Endodermal cell (in vitro differentiated cells): ENCODE measurements around the gene RXFP1. TPM values are rescaled to one million over a fixed set of nuclear protein-coding genes. Genes with fewer than 3 reads are reported as not detected.

Source experiments
- DNase-seq: peaks from one replicate; pipeline ENCODE4 v3.0.0-alpha.2; 2017
- H3K27ac ChIP-seq: 2 replicates; pipeline ENCODE4 v1.5.1; 2013; ENCODE audit warnings: mild to moderate bottlenecking, low read depth, low read length, moderate library complexity
- H3K27me3 ChIP-seq: 2 replicates; pipeline ENCODE4 v1.6.1; 2013; ENCODE audit warnings: mild to moderate bottlenecking, low read length, moderate library complexity; ENCODE audit not compliant: insufficient read depth, control insufficient read depth, poor library complexity, severe bottlenecking
- H3K36me3 ChIP-seq: 2 replicates; pipeline ENCODE4 v1.7.0; 2013; ENCODE audit warnings: mild to moderate bottlenecking, low read length, moderate library complexity; ENCODE audit not compliant: control insufficient read depth, insufficient read depth
- H3K4me1 ChIP-seq: one replicate; pipeline ENCODE4 v1.7.0; 2013; ENCODE audit warnings: low read length; ENCODE audit not compliant: control insufficient read depth, insufficient read depth
- H3K4me3 ChIP-seq: 2 replicates; pipeline ENCODE4 v1.5.1; 2013; ENCODE audit warnings: mild to moderate bottlenecking, low read length, moderate library complexity
- H3K9ac ChIP-seq: 2 replicates; pipeline ENCODE4 v1.6.1; 2013; ENCODE audit warnings: mild to moderate bottlenecking, low read length, moderate library complexity; ENCODE audit not compliant: poor library complexity, severe bottlenecking; ENCODE audit errors: extremely low read depth
- H3K9me3 ChIP-seq: 2 replicates; pipeline ENCODE4 v1.6.1; 2013; ENCODE audit warnings: mild to moderate bottlenecking, low read length, moderate library complexity; ENCODE audit not compliant: control insufficient read depth
- H3K27ac Mint-ChIP-seq: 2 replicates; pipeline ENCODE4 v1.8.0; 2020; ENCODE audit warnings: mixed read lengths
- H3K27me3 Mint-ChIP-seq: 2 replicates; pipeline ENCODE4 v1.8.0; 2021; ENCODE audit warnings: mild to moderate bottlenecking, mixed read lengths; ENCODE audit not compliant: insufficient read depth
- H3K36me3 Mint-ChIP-seq: 2 replicates; pipeline ENCODE4 v1.8.0; 2020; ENCODE audit warnings: low read depth, mixed read lengths
- H3K4me1 Mint-ChIP-seq: 2 replicates; pipeline ENCODE4 v1.8.0; 2020; ENCODE audit warnings: mixed read lengths
- H3K4me3 Mint-ChIP-seq: 2 replicates; pipeline ENCODE4 v1.8.0; 2020; ENCODE audit warnings: mild to moderate bottlenecking, moderate library complexity, mixed read lengths
- H3K9me3 Mint-ChIP-seq: 2 replicates; pipeline ENCODE4 v1.8.0; 2020; ENCODE audit warnings: mild to moderate bottlenecking, mixed read lengths
- WGBS, 2 experiments: methylation state at CpG; one replicate each; pipeline versions ENCODE4 v1.1.5 to v1.1.7; 2013; ENCODE audit warnings: missing lambda C conversion rate in 2 of 2, mixed read lengths in 1 of 2; ENCODE audit not compliant: insufficient coverage in 1 of 2, insufficient read length in 1 of 2; 5-methylcytosine and 5-hydroxymethylcytosine counted together
- total RNA-seq, 2 donors: library from RNA; stranded (reverse); fragmentation: NEBNext Ultra II Directional in 1 of 2; extraction: Animal tissue kit (Norgen Biotek cat#: 25700) in 1 of 2; gene quantifications; 2 replicates in 1 of 2; 3 replicates in 1 of 2; pipeline ENCODE4 v1.2.1, GENCODE V29; 2021
- TF ChIP-seq, protein P1 (sequence below): fragments of 200-600 bp; sonication (generic); conservative IDR thresholded peaks from 2 replicates; pipeline ENCODE4 v1.5.0; 2021; ENCODE audit warnings: antibody characterized with exemption, mild to moderate bottlenecking

The RXFP1 gene
- total RNA-seq, 2 donors from 2014 or later, result not detected

DNA sequence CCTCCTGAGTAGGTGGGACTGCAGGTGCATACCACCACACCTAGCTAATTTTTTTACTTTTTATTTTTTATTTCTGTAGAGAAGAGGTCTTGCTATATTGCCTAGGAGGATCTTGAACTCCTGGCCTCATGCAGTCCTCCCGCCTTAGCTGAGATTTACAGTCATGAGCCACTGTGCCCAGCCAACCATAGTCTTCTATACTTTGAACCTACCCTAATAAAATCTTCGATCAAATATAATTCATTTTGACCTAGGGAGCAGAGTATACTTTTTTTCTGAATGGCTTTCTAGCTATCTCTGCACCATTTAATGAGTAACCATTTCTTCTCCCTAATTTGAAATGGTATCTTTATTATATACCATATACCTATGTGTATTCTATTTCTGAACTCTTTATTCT, 157.1 kb downstream of the RXFP1 start:
- H3K36me3 Mint-ChIP-seq, result no peaks in the 10 kb centered on the region
- Histone ChIP-seq H3K36me3 (no peaks in the 10 kb centered on the region), H3K4me3 (no peak overlapping the region), H3K9ac (no peak overlapping the region), H3K9me3 (no peaks in the 10 kb centered on the region), H3K27ac (no peak overlapping the region), H3K4me1 (no peaks in the 10 kb centered on the region), H3K27me3 (no peaks in the 10 kb centered on the region)
- H3K9me3 Mint-ChIP-seq, result no peaks in the 10 kb centered on the region
- TF ChIP-seq, protein P1, sequence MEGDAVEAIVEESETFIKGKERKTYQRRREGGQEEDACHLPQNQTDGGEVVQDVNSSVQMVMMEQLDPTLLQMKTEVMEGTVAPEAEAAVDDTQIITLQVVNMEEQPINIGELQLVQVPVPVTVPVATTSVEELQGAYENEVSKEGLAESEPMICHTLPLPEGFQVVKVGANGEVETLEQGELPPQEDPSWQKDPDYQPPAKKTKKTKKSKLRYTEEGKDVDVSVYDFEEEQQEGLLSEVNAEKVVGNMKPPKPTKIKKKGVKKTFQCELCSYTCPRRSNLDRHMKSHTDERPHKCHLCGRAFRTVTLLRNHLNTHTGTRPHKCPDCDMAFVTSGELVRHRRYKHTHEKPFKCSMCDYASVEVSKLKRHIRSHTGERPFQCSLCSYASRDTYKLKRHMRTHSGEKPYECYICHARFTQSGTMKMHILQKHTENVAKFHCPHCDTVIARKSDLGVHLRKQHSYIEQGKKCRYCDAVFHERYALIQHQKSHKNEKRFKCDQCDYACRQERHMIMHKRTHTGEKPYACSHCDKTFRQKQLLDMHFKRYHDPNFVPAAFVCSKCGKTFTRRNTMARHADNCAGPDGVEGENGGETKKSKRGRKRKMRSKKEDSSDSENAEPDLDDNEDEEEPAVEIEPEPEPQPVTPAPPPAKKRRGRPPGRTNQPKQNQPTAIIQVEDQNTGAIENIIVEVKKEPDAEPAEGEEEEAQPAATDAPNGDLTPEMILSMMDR, result no peak
- no peak overlapping the region for H3K4me3 Mint-ChIP-seq
- 83 to 93% methylated on average over 1 to 2 of the region's 2 CpGs for WGBS, 2 experiments
- no peak overlapping the region for H3K27ac Mint-ChIP-seq
- H3K4me1 Mint-ChIP-seq, result no peaks in the 10 kb centered on the region
- no peak for DNase-seq
- no peaks in the 10 kb centered on the region for H3K27me3 Mint-ChIP-seq

DNA sequence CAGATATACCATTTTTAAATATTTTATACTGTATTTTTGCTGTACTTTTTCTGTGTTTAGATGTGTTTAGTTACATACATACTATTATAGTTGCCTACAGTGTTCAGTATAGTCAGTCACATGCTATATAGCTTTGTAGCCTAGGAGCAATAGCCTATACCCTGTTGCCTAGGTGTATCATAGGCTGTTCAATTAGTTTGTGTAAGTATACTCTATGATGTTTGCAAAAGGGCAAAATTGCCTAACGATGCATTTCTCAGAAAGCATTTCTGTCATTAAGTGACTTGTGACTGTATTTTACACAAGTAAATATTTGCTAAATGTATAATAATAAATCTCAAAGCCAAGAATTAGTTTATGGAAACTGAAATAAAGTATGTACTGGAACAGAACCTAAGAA, 159.9 kb downstream of the RXFP1 start:
- DNase-seq, result no peak
- Histone ChIP-seq H3K9ac (no peak overlapping the region), H3K4me3 (no peak overlapping the region), H3K27ac (no peak overlapping the region), H3K36me3 (no peaks in the 10 kb centered on the region), H3K9me3 (no peaks in the 10 kb centered on the region), H3K4me1 (no peaks in the 10 kb centered on the region), H3K27me3 (no peaks in the 10 kb centered on the region)
- Mint-ChIP-seq H3K36me3 (no peaks in the 10 kb centered on the region), H3K4me3 (no peak overlapping the region), H3K27ac (no peak overlapping the region), H3K4me1 (no peaks in the 10 kb centered on the region), H3K27me3 (no peaks in the 10 kb centered on the region), H3K9me3 (no peaks in the 10 kb centered on the region)
- 88% methylated on average over 1 of the region's 1 CpG; no CpG with 5 or more reads in 1 of the 2 experiments for WGBS, 2 experiments
- TF ChIP-seq, protein P1, result no peak

DNA sequence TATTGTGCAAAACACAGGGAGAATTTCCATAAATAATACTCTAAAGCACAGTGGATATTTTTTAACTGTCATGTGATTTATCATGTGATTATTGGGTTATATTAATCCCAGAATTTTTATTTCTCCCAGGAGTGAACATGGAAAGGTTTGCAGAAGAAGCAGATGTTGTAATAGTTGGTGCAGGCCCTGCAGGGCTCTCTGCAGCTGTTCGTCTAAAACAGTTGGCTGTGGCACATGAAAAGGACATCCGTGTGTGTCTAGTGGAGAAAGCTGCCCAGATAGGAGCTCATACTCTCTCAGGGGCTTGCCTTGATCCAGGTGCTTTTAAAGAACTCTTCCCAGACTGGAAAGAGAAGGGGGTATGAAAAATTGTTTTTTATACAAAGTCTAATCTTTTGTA, 160.4 kb downstream of the RXFP1 start:
- H3K27ac ChIP-seq, result no peak overlapping the region
- Mint-ChIP-seq H3K36me3 (no peaks in the 10 kb centered on the region), H3K27ac (peak overlapping the region; percentile 30), H3K4me3 (no peak overlapping the region), H3K4me1 (no peaks in the 10 kb centered on the region), H3K27me3 (no peaks in the 10 kb centered on the region), H3K9me3 (no peaks in the 10 kb centered on the region)
- no peak overlapping the region for H3K4me3 ChIP-seq
- WGBS, 2 experiments, result 89 to 100% methylated on average over 2 of the region's 2 CpGs
- no peaks in the 10 kb centered on the region for H3K27me3 ChIP-seq
- no peak overlapping the region for H3K9ac ChIP-seq
- TF ChIP-seq, protein P1, result no peak
- no peaks in the 10 kb centered on the region for H3K36me3 ChIP-seq
- H3K9me3 ChIP-seq, result no peaks in the 10 kb centered on the region
- no peaks in the 10 kb centered on the region for H3K4me1 ChIP-seq
- no peak for DNase-seq
